IMR-90 (cell line): ENCODE results near the gene PALLD. TPM values are rescaled to one million over a fixed set of nuclear protein-coding genes. Genes with fewer than 3 reads are reported as not detected.

Experiments used
- ATAC-seq: fragments of 200-7000 bp; cut with Tn5 transposase; 2 replicates; pipeline ENCODE4 v1.9.1; 2020; ENCODE audit warnings: low read depth, mild to moderate bottlenecking, moderate library complexity
- BruUV-seq: library from RNA; stranded (reverse); fragments of 400-500 nt; replicated peaks from 2 replicates; lab custom pipeline; 2021; lab: Mats Ljungman, UMichigan
- CTCF ChIA-PET: fragments of 300-600 bp; formaldehyde crosslinking; extraction: SDS; loops from one replicate; lab custom pipeline; 2021; ENCODE audit warnings: antibody characterized with exemption; lab: Yijun Ruan, JAX
- POLR2A ChIA-PET: fragments of 300-600 bp; sonication (Branson Sonifier 250); formaldehyde crosslinking; loops from one replicate; lab custom pipeline; 2022; ENCODE audit warnings: antibody characterized with exemption; ENCODE audit not compliant: unreplicated experiment; lab: Charles Lee
- DNase-seq: peaks from one replicate; pipeline ENCODE4 v3.0.0; 2013
- H2AFZ ChIP-seq: replicated peaks from 2 replicates; pipeline ENCODE3; 2013; ENCODE audit warnings: low read length, mild to moderate bottlenecking; ENCODE audit not compliant: poor library complexity
- H2AK5ac ChIP-seq: 2 replicates; pipeline ENCODE4 v1.6.1; 2013; ENCODE audit warnings: low read depth, low read length, inconsistent platforms
- H2AK9ac ChIP-seq: replicated peaks from 2 replicates; pipeline ENCODE3; 2013; ENCODE audit warnings: mild to moderate bottlenecking, low read depth, low read length, moderate library complexity; ENCODE audit not compliant: poor library complexity
- H2BK120ac ChIP-seq: 2 replicates; pipeline ENCODE4 v1.6.1; 2013; ENCODE audit warnings: low read depth, low read length, inconsistent platforms
- H2BK15ac ChIP-seq: 3 replicates; pipeline ENCODE4 v1.6.1; 2013; ENCODE audit warnings: low read depth, low read length, inconsistent platforms
- H2BK20ac ChIP-seq: 2 replicates; pipeline ENCODE4 v1.6.1; 2013; ENCODE audit warnings: low read depth, mild to moderate bottlenecking, inconsistent platforms, low read length, moderate library complexity
- H2BK5ac ChIP-seq: 2 replicates; pipeline ENCODE4 v1.6.1; 2013; ENCODE audit warnings: mild to moderate bottlenecking, low read depth, low read length, inconsistent platforms; ENCODE audit not compliant: poor library complexity, severe bottlenecking
- H3K14ac ChIP-seq: replicated peaks from 2 replicates; pipeline ENCODE4 v1.6.1; 2013; ENCODE audit warnings: low read depth, low read length, inconsistent platforms
- H3K18ac ChIP-seq: 2 replicates; pipeline ENCODE4 v1.6.1; 2013; ENCODE audit warnings: low read depth, low read length, control low read depth
- H3K23ac ChIP-seq: 2 replicates; pipeline ENCODE4 v1.6.1; 2013; ENCODE audit warnings: low read depth, low read length, inconsistent platforms
- H3K27ac ChIP-seq: 2 replicates; pipeline ENCODE4 v1.5.1; 2013; ENCODE audit warnings: mild to moderate bottlenecking, control low read depth, low read length; ENCODE audit not compliant: insufficient read depth
- H3K27me3 ChIP-seq: 2 replicates; pipeline ENCODE4 v1.6.1; 2013; ENCODE audit warnings: low read length; ENCODE audit not compliant: control insufficient read depth, insufficient read depth
- H3K36me3 ChIP-seq: 2 replicates; pipeline ENCODE4 v1.6.1; 2013; ENCODE audit warnings: low read length, mixed read lengths; ENCODE audit not compliant: control insufficient read depth, insufficient read depth
- H3K4ac ChIP-seq: 2 replicates; pipeline ENCODE4 v1.6.1; 2013; ENCODE audit warnings: low read depth, low read length, inconsistent platforms
- H3K4me1 ChIP-seq: 2 replicates; pipeline ENCODE4 v1.6.1; 2013; ENCODE audit warnings: low read length, mixed read lengths; ENCODE audit not compliant: control insufficient read depth, insufficient read depth
- H3K4me2 ChIP-seq: 2 replicates; pipeline ENCODE4 v1.6.1; 2013; ENCODE audit warnings: low read depth, mild to moderate bottlenecking, control low read depth, low read length, moderate library complexity
- H3K4me3 ChIP-seq: 2 replicates; pipeline ENCODE4 v1.5.1; 2013; ENCODE audit warnings: low read depth, mild to moderate bottlenecking, control low read depth, low read length, moderate library complexity; ENCODE audit not compliant: insufficient read depth
- H3K56ac ChIP-seq: 2 replicates; pipeline ENCODE4 v1.6.1; 2013; ENCODE audit warnings: low read length, inconsistent platforms; ENCODE audit not compliant: insufficient read depth; ENCODE audit errors: extremely low read depth
- H3K79me1 ChIP-seq, 2 experiments: 2 replicates each; pipeline ENCODE4 v1.6.1; 2013; ENCODE audit warnings: low read length in 2 of 2, inconsistent platforms in 1 of 2, low read depth in 1 of 2
- H3K9ac ChIP-seq: 2 replicates; pipeline ENCODE4 v1.6.1; 2013; ENCODE audit warnings: low read depth, low read length, control low read depth
- H3K9me1 ChIP-seq: 2 replicates; pipeline ENCODE4 v1.6.1; 2013; ENCODE audit warnings: low read length, inconsistent platforms; ENCODE audit not compliant: insufficient read depth
- H3K9me3 ChIP-seq: 2 replicates; pipeline ENCODE4 v1.6.1; 2013; ENCODE audit warnings: low read length; ENCODE audit not compliant: control insufficient read depth, insufficient read depth
- H4K20me1 ChIP-seq: 2 replicates; pipeline ENCODE4 v1.6.1; 2013; ENCODE audit warnings: low read length, inconsistent platforms; ENCODE audit not compliant: insufficient read depth
- H4K5ac ChIP-seq: 2 replicates; pipeline ENCODE4 v1.6.1; 2013; ENCODE audit warnings: mild to moderate bottlenecking, low read depth, low read length, control low read depth
- H4K8ac ChIP-seq, 2 experiments: 2 replicates each; pipeline ENCODE4 v1.6.1; 2013; ENCODE audit warnings: low read depth in 2 of 2, low read length in 2 of 2, control low read depth in 1 of 2, inconsistent platforms in 1 of 2
- H4K91ac ChIP-seq: 2 replicates; pipeline ENCODE4 v1.6.1; 2013; ENCODE audit warnings: low read depth, low read length, inconsistent platforms; ENCODE audit not compliant: insufficient read depth
- CEBPB ChIP-seq: IDR thresholded peaks from 2 replicates; pipeline ENCODE4 v1.6.1; 2012; ENCODE audit warnings: low read depth, low read length, improper control_type of control experiment
- FOS ChIP-seq: fragments of 150-350 bp; IDR thresholded peaks from 2 replicates; pipeline ENCODE4 v1.6.1; 2016; ENCODE audit warnings: low read depth, low read length
- WGBS, 2 experiments: methylation state at CpG; one replicate each; pipeline versions ENCODE4 v1.1.5 to v1.1.7; 2013; ENCODE audit warnings: missing lambda C conversion rate in 2 of 2; ENCODE audit not compliant: insufficient read length in 1 of 2; ENCODE audit errors: extremely low coverage in 2 of 2; 5-methylcytosine and 5-hydroxymethylcytosine counted together
- dilution Hi-C: fragments of 300-500 bp; cut with HindIII; formaldehyde crosslinking; loops from one replicate; pipeline ENCODE4 v1.14.3; 2018; ENCODE audit warnings: low sequenced_read_pairs; ENCODE audit not compliant: unreplicated experiment
- in situ Hi-C: fragments of 300-500 bp; cut with MboI; formaldehyde crosslinking; loops from 3 replicates; pipeline ENCODE4 v1.14.3; 2019; ENCODE audit warnings: low sequenced_read_pairs, inconsistent platforms, mixed read lengths
- intact Hi-C: fragments of 100-400 bp; cut with micrococcal nuclease; formaldehyde crosslinking; loops from 2 replicates; pipeline ENCODE4 v1.10.0; 2022
- polyA plus RNA-seq, 3 experiments: library from polyadenylated mRNA; depleted of rRNA; stranded (reverse); fragments of >200 nt; gene quantifications; 2 replicates each; pipeline ENCODE4 v1.2.3, GENCODE V29; 2012; ENCODE audit warnings: low replicate concordance in 1 of 3
- total RNA-seq: library from RNA; depleted of rRNA; stranded (reverse); fragments of >200 nt; gene quantifications from 2 replicates; pipeline ENCODE4 v1.2.3, GENCODE V29; 2012

Gene PALLD
- total and polyA plus RNA-seq, 2 of the 4 experiments (the other 2 are of a cell fraction), result 91.0 to 91.9 TPM

DNA sequence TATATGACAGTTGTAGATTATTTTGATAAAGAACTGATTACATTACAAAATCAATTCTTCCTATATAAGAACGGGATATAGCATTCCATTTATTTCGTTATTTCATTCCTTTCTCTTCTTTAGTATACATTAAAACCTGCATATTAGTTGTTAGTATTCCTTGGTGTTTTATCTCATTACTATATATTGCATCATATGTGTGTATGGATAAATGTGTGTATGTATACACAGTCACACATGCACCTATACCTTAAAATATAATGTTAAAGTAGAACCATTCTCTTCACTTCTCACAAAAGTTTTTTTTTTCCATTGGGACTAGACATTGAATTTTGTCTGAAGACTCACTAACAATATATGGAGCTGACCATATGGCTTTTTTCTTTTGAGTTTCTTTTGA lies 5.3 kb upstream of the PALLD start:
- Histone ChIP-seq H3K79me1 (no peaks in the 10 kb centered on the region), H4K5ac (no peak overlapping the region), H3K9me1 (peaks cover 11% of the 10 kb centered on the region), H2BK5ac (no peak overlapping the region), H3K9ac (no peak overlapping the region), H3K4me2 (no peak overlapping the region), H3K4me1 (peaks cover 10% of the 10 kb centered on the region), H3K27ac (no peak overlapping the region), H2AFZ (no peak overlapping the region), H3K23ac (no peak overlapping the region), H2BK15ac (no peak overlapping the region), H2AK9ac (no peak overlapping the region), H3K27me3 (no peaks in the 10 kb centered on the region), H2BK20ac (no peak overlapping the region), H3K36me3 (no peaks in the 10 kb centered on the region), H3K14ac (no peak overlapping the region), H4K91ac (no peak overlapping the region), H2AK5ac (no peak overlapping the region), H2BK120ac (no peak overlapping the region), H3K4ac (no peak overlapping the region), H3K9me3 (no peaks in the 10 kb centered on the region), H4K20me1 (no peaks in the 10 kb centered on the region), H4K8ac (no peak overlapping the region), H3K4me3 (no peak overlapping the region), H3K18ac (no peak overlapping the region), H3K56ac (no peak overlapping the region)
- no CpG with 5 or more reads among the region's 2 CpGs for WGBS, 2 experiments
- dilution Hi-C loops, result no loop called here
- DNase-seq (no peak), ATAC-seq (no peak)
- intact Hi-C loops, result no loop called here
- no TSS peak for BruUV-seq
- in situ Hi-C loops, result no loop called here
- POLR2A ChIA-PET, result no interaction called here
- TF ChIP-seq FOS (no peak), CEBPB (peak; percentile 61)
- CTCF ChIA-PET, result no interaction called here
